GM12878 (cell line): ENCODE results near the gene ADAMTS2. TPM values are rescaled to one million over a fixed set of nuclear protein-coding genes. Genes with fewer than 3 reads are reported as not detected.

Experiments used
- ATAC-seq: fragments of 200-7000 bp; cut with Tn5 transposase; 3 replicates; pipeline ENCODE4 v1.9.1; 2020; ENCODE audit warnings: mild to moderate bottlenecking, moderate library complexity
- BruUV-seq: library from RNA; stranded (reverse); fragments of 400-500 nt; replicated peaks from 2 replicates; lab custom pipeline; 2021; lab: Mats Ljungman, UMichigan
- CTCF ChIA-PET: fragments of 300-600 bp; sonication (Branson Sonifier 250); formaldehyde crosslinking; extraction: SDS; loops from one replicate; lab custom pipeline; 2021; ENCODE audit warnings: inconsistent platforms; lab: Yijun Ruan, JAX
- POLR2A ChIA-PET: fragments of 350-600 bp; formaldehyde crosslinking; extraction: SDS; loops from one replicate; lab custom pipeline; 2021; ENCODE audit warnings: inconsistent platforms; lab: Charles Lee
- RAD21 ChIA-PET: fragments of 300-600 bp; sonication (Branson Sonifier 250); formaldehyde crosslinking; loops from one replicate; lab custom pipeline; 2023; ENCODE audit warnings: antibody characterized with exemption; ENCODE audit not compliant: unreplicated experiment; lab: Charles Lee
- SMC1A ChIA-PET: fragments of 300-600 bp; sonication (Branson Sonifier 250); formaldehyde crosslinking; loops from one replicate; lab custom pipeline; 2023; ENCODE audit not compliant: unreplicated experiment, uncharacterized antibody; lab: Charles Lee
- DNase-seq: peaks from one replicate; pipeline ENCODE4 v3.0.0-alpha.2; 2011; ENCODE audit warnings: low read depth, low spot score
- FAIRE-seq: peaks from 3 replicates; lab custom pipeline; 2011; peaks lifted over from hg19 to GRCh38; lab: Jason Lieb, UNC
- H2AFZ ChIP-seq: 2 replicates; pipeline ENCODE4 v1.6.0; 2011; ENCODE audit warnings: low read depth, low read length, control low read depth; ENCODE audit not compliant: control insufficient read depth
- H3K27ac ChIP-seq: 2 replicates; pipeline ENCODE4 v1.5.1; 2011; ENCODE audit warnings: control low read depth; ENCODE audit not compliant: control insufficient read depth, insufficient read depth
- H3K27me3 ChIP-seq, 2 experiments: replicated peaks in 1 of 2; 2 replicates each; pipeline versions ENCODE4 v1.6.0 to v1.6.1; 2011; ENCODE audit warnings: low read length in 1 of 2; ENCODE audit not compliant: control insufficient read depth in 2 of 2, insufficient read depth in 2 of 2
- H3K36me3 ChIP-seq, 2 experiments: 2 replicates each; pipeline ENCODE4 v1.5.1; 2011; ENCODE audit warnings: low read length in 1 of 2; ENCODE audit not compliant: control insufficient read depth in 2 of 2, insufficient read depth in 2 of 2
- H3K4me1 ChIP-seq: 2 replicates; pipeline ENCODE4 v1.6.1; 2011; ENCODE audit warnings: mild to moderate bottlenecking, low read length, moderate library complexity, mixed read lengths; ENCODE audit not compliant: control insufficient read depth, insufficient read depth
- H3K4me2 ChIP-seq: 2 replicates; pipeline ENCODE4 v1.6.0; 2011; ENCODE audit warnings: control low read depth; ENCODE audit not compliant: control insufficient read depth, insufficient read depth
- H3K4me3 ChIP-seq: fragments of 200-600 bp; sonication (generic); 2 replicates; pipeline ENCODE4 v1.5.1; 2016
- H3K79me2 ChIP-seq: 2 replicates; pipeline ENCODE4 v1.6.0; 2011; ENCODE audit warnings: low read length; ENCODE audit not compliant: control insufficient read depth, insufficient read depth
- H3K9ac ChIP-seq: 2 replicates; pipeline ENCODE4 v1.8.0; 2011; ENCODE audit warnings: low read length, control low read depth, mixed read lengths; ENCODE audit not compliant: control insufficient read depth, insufficient read depth
- H3K9me3 ChIP-seq: replicated peaks from 3 replicates; pipeline ENCODE4 v1.5.1; 2011; ENCODE audit warnings: mild to moderate bottlenecking, low read length; ENCODE audit not compliant: control insufficient read depth, insufficient read depth
- H4K20me1 ChIP-seq: 2 replicates; pipeline ENCODE4 v1.6.0; 2011; ENCODE audit not compliant: control insufficient read depth, insufficient read depth
- BCLAF1 ChIP-seq: fragments of 450-650 bp; IDR thresholded peaks from 2 replicates; pipeline ENCODE4 v1.6.1; 2017; ENCODE audit warnings: antibody characterized with exemption, mild to moderate bottlenecking, moderate library complexity
- ETV6 ChIP-seq, 2 experiments: fragments of 450-650 bp in 1 of 2; IDR thresholded peaks in 1 of 2; conservative IDR thresholded peaks in 1 of 2; 2 replicates each; pipeline ENCODE4 v1.6.1; 2014; ENCODE audit warnings: antibody characterized with exemption in 1 of 2, borderline replicate concordance in 1 of 2, low read depth in 1 of 2, mild to moderate bottlenecking in 1 of 2, moderate library complexity in 1 of 2
- JUNB ChIP-seq: IDR thresholded peaks from 2 replicates; pipeline ENCODE4 v1.6.1; 2016; ENCODE audit warnings: antibody characterized with exemption, mild to moderate bottlenecking
- KDM1A ChIP-seq: fragments of 200-600 bp; sonication (generic); IDR thresholded peaks from 2 replicates; pipeline ENCODE4 v1.6.1; 2016; ENCODE audit warnings: borderline replicate concordance
- PAX8 ChIP-seq: fragments of 450-650 bp; IDR thresholded peaks from 2 replicates; pipeline ENCODE4 v1.6.1; 2017; ENCODE audit warnings: mild to moderate bottlenecking, moderate library complexity
- RB1 ChIP-seq: fragments of 450-650 bp; formaldehyde crosslinking; IDR thresholded peaks from 2 replicates; pipeline ENCODE4 v1.6.1; 2017; ENCODE audit warnings: mild to moderate bottlenecking, borderline replicate concordance
- TBL1XR1 ChIP-seq: IDR thresholded peaks from 2 replicates; pipeline ENCODE4 v1.6.1; 2012; ENCODE audit warnings: low read depth, low read length, improper control_type of control experiment
- TCF3 ChIP-seq: IDR thresholded peaks from 2 replicates; pipeline ENCODE4 v1.6.1; 2012; ENCODE audit warnings: low read depth, mild to moderate bottlenecking, low read length, borderline replicate concordance; ENCODE audit not compliant: insufficient read depth
- WRNIP1 ChIP-seq: IDR thresholded peaks from 2 replicates; pipeline ENCODE4 v1.6.1; 2011; ENCODE audit warnings: low read depth, low read length, improper control_type of control experiment, borderline replicate concordance
- WGBS: methylation state at CpG from one replicate; pipeline ENCODE4 v1.1.6; 2016; ENCODE audit warnings: low lambda C conversion rate; ENCODE audit not compliant: insufficient replicate concordance, insufficient coverage; ENCODE audit errors: missing lambda C conversion rate; 5-methylcytosine and 5-hydroxymethylcytosine counted together
- in situ Hi-C: fragments of 300-500 bp; cut with MboI; formaldehyde crosslinking; loops from 9 replicates; pipeline ENCODE4 v1.14.3; 2018; ENCODE audit warnings: mixed read lengths
- intact Hi-C: fragments of 100-400 bp; cut with micrococcal nuclease; formaldehyde crosslinking; loops from one replicate; pipeline ENCODE4 v1.14.2; 2022; ENCODE audit not compliant: unreplicated experiment
- polyA plus RNA-seq, 11 experiments: library from polyadenylated mRNA; depleted of rRNA in 4 of 11; unstranded in 6 of 11; stranded (reverse) in 5 of 11; fragments of >200 nt; fragmentation: Nextera tagmentation in 4 of 11; fragmentation: Illumina TruSeq in 1 of 11; extraction: Ambion mirVana in 4 of 11; extraction: Trizol in 1 of 11; gene quantifications; 1 replicate in 1 of 11; 2 replicates in 10 of 11; pipeline versions ENCODE4 v1.2.1 to v1.2.3, GENCODE V29; 2011 to 2016; ENCODE audit warnings: inconsistent platforms in 2 of 11, missing spikeins in 2 of 11, low read depth in 1 of 11
- total RNA-seq, 4 experiments: library from RNA; depleted of rRNA in 3 of 4; stranded (reverse); fragments of >200 nt in 3 of 4; fragmentation: Illumina TruSeq in 1 of 4; extraction: Trizol in 1 of 4; gene quantifications; 2 replicates each; pipeline versions ENCODE4 v1.2.1 to v1.2.3, GENCODE V29; 2013 to 2021
- TF ChIP-seq, protein P1 (sequence below): IDR thresholded peaks from 2 replicates; pipeline ENCODE4 v1.6.1; 2012; ENCODE audit warnings: low read depth, low read length, improper control_type of control experiment
- TF ChIP-seq, protein P2 (sequence below): fragments of 150-350 bp; IDR thresholded peaks from 2 replicates; pipeline ENCODE4 v1.6.1; 2014; ENCODE audit warnings: mild to moderate bottlenecking, low read depth, low read length

The ADAMTS2 gene
- total and polyA plus RNA-seq, 10 of the 15 experiments (the other 5 are each of a cell fraction or from before 2014, with no cell fraction given), result 0.03 to 0.05 TPM; not detected in 8

DNA sequence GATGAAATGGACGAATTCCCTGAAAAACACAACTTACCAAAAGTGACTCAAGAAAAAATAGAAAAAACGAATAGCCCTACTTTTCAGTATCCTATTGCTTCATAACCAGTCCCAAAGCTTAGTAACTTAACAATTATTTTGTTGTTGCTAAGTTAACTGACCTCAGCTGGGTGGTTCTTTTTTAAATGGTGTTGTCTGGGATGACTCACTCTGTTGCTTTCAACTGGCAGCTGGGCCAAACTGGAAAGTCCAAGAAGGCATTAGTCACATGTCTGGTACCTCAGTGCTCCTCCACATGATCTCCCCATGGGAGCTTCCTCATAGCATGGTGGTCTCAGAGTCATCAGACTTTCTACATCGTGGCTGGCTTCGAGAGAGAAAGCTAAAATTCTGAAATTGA lies 47.8 kb upstream of the ADAMTS2 start:
- in situ Hi-C loops, result no loop called here
- Histone ChIP-seq H3K9me3 (peaks cover 1% of the 10 kb centered on the region; the same call in 1 of the 3 replicates), H3K79me2 (no peaks in the 10 kb centered on the region), H3K36me3 (no peaks in the 10 kb centered on the region), H3K9ac (no peak overlapping the region), H3K4me2 (no peak overlapping the region), H3K27ac (no peak overlapping the region), H2AFZ (no peak overlapping the region), H4K20me1 (no peaks in the 10 kb centered on the region), H3K4me1 (no peaks in the 10 kb centered on the region), H3K27me3 (no peaks in the 10 kb centered on the region), H3K4me3 (no peak overlapping the region)
- no peak for FAIRE-seq
- ATAC-seq, result no peak
- intact Hi-C loops, result no loop called here
- ChIA-PET CTCF (no interaction called here), SMC1A (no interaction called here), RAD21 (no interaction called here), POLR2A (no interaction called here)
- no TSS peak for BruUV-seq
- 0% methylated on average over 4 of the region's 4 CpGs for WGBS
- no peak for DNase-seq
- TF ChIP-seq, protein P1, sequence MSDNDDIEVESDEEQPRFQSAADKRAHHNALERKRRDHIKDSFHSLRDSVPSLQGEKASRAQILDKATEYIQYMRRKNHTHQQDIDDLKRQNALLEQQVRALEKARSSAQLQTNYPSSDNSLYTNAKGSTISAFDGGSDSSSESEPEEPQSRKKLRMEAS, result no peak
- TF ChIP-seq TBL1XR1, result no peak
- no peak for TF ChIP-seq TCF3
- TF ChIP-seq PAX8, result no peak
- no peak for TF ChIP-seq ETV6 (conservative IDR thresholded peaks at IDR 0.05 in 1 of 2, IDR thresholded peaks at IDR 0.05 in 1 of 2; ENCODE audit: borderline replicate concordance in 1 of 2, low read depth in 1 of 2)
- TF ChIP-seq, protein P2, sequence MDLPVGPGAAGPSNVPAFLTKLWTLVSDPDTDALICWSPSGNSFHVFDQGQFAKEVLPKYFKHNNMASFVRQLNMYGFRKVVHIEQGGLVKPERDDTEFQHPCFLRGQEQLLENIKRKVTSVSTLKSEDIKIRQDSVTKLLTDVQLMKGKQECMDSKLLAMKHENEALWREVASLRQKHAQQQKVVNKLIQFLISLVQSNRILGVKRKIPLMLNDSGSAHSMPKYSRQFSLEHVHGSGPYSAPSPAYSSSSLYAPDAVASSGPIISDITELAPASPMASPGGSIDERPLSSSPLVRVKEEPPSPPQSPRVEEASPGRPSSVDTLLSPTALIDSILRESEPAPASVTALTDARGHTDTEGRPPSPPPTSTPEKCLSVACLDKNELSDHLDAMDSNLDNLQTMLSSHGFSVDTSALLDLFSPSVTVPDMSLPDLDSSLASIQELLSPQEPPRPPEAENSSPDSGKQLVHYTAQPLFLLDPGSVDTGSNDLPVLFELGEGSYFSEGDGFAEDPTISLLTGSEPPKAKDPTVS, result no peak
- TF ChIP-seq RB1, result no peak
- TF ChIP-seq JUNB, result no peak
- no peak for TF ChIP-seq BCLAF1
- TF ChIP-seq WRNIP1, result no peak
- TF ChIP-seq KDM1A, result no peak
